Glomerular visceral epithelial cell (primary cell): ENCODE data around the gene KLHL29.
"Not testable (repeated sequence)": the region's sequence is repeated elsewhere in the genome, so short reads cannot be mapped to it uniquely, and the experiment has no call there.

Experiments used
- DNase-seq: peaks from one replicate; pipeline ENCODE4 v3.0.0-alpha.2; 2016; ENCODE audit errors: extremely low spot score

Gene KLHL29

GRCh38 chr2:23384551-23385343 is at the start of gene KLHL29:
Gene KLHL29 (plus strand): TSS chr2:23385179. CDS start chr2:23562197, 177,018 bp downstream.
- DNase-seq: peak; percentile 74

GRCh38 chr2:23335550-23335949 is 49.4 kb upstream of the KLHL29 start:
- no peak for DNase-seq

GRCh38 chr2:23342075-23342474 is 42.9 kb upstream of the KLHL29 start:
- DNase-seq: no peak

GRCh38 chr2:23346029-23346428 is 39.0 kb upstream of the KLHL29 start:
- no peak for DNase-seq

GRCh38 chr2:23346781-23347180 is 38.2 kb upstream of the KLHL29 start:
- DNase-seq: no peak

GRCh38 chr2:23347471-23348092 is 37.4 kb upstream of the KLHL29 start:
- DNase-seq: no peak

- DNase-seq: not testable (repeated sequence)
Measured at GRCh38 chr2:23348093-23348481, 36.9 kb upstream of the KLHL29 start.

GRCh38 chr2:23349508-23349907 is 35.5 kb upstream of the KLHL29 start:
- DNase-seq: no peak

GRCh38 chr2:23350041-23350791 is 34.8 kb upstream of the KLHL29 start:
- no peak for DNase-seq

- no peak for DNase-seq
Measured at GRCh38 chr2:23350792-23351355, 34.1 kb upstream of the KLHL29 start.

- peak; percentile 74 for DNase-seq
Measured at GRCh38 chr2:23351388-23352141, 33.4 kb upstream of the KLHL29 start.

GRCh38 chr2:23354554-23354953 is 30.4 kb upstream of the KLHL29 start:
- no peak for DNase-seq

GRCh38 chr2:23355001-23355400 is 30.0 kb upstream of the KLHL29 start:
- DNase-seq: no peak

GRCh38 chr2:23356711-23357110 is 28.3 kb upstream of the KLHL29 start:
- DNase-seq: no peak

- no peak for DNase-seq
Measured at GRCh38 chr2:23359631-23360567, 25.1 kb upstream of the KLHL29 start.

GRCh38 chr2:23360571-23361125 is 24.3 kb upstream of the KLHL29 start:
- DNase-seq: peak; percentile 5

GRCh38 chr2:23361152-23361551 is 23.8 kb upstream of the KLHL29 start:
- no peak for DNase-seq

GRCh38 chr2:23363268-23363667 is 21.7 kb upstream of the KLHL29 start:
- no peak for DNase-seq

GRCh38 chr2:23363831-23364230 is 21.1 kb upstream of the KLHL29 start:
- no peak for DNase-seq

GRCh38 chr2:23366720-23367119 is 18.3 kb upstream of the KLHL29 start:
- no peak for DNase-seq
